Activated T-cell treated with anti-CD3 and anti-CD28 coated beads for 4 hours (primary cell): ENCODE results near the gene CFAP251.
"Not testable (repeated sequence)": the region's sequence is repeated elsewhere in the genome, so short reads cannot be mapped to it uniquely, and the experiment has no call there.

Experiments used
- DNase-seq: peaks from one replicate; pipeline ENCODE4 v3.0.0-alpha.2; 2020

Gene CFAP251

GRCh38 chr12:121905746-121906145 lies 12.6 kb upstream of the CFAP251 start:
- DNase-seq, result no peak

- DNase-seq, result no peak
These were observed 9.7 kb upstream of the CFAP251 start for GRCh38 chr12:121908702-121909101.

- DNase-seq, result no peak
These were observed 6.4 kb upstream of the CFAP251 start for GRCh38 chr12:121911824-121912585.

- DNase-seq, result no peak
These were observed 2.5 kb upstream of the CFAP251 start for GRCh38 chr12:121915841-121916321.

DNA sequence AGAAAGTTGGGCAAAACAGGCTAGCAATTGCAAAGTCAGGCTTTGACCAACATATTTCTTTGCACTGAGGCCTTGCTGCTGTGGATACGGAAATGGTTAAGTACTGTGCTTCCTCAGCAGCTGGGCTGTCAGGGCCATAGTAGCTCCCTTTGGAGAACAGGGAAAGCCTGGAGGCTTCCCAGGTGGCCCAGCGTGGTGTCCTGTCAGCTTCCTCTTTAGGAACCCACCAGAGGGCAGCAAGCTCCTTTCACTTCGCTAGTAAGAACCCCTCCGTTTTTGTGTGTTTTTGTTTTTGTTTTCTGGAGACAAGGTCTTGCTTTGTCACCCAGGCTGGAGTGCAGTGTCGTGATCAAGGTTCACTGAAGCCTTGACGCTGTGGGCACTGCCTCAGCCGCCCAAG lies 1.7 kb upstream of the CFAP251 start:
- DNase-seq, result no peak

GRCh38 chr12:121918679-121919038 lies 267 bp downstream of the CFAP251 start:
- DNase-seq, result no peak

DNA sequence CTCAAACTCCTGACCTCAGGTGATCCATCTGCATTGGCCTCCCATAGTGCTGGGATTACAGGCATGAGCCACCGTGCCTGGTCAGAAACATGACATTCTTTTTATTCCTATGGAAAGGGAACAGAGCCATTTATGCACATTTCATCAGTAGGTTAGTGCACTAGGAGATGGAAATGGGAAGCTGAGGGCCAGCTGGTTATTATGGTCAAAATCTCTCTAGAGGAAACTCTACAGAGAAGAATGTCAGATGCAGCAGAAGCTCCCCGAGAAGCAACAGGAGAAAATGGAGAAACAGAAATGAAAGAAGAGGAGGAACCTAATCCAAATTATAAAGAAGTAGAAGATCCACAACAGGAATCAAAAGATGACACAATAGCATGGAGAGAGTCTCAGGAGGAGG lies 2.7 kb downstream of the CFAP251 start:
- DNase-seq, result no peak

GRCh38 chr12:121925358-121925695 lies 6.9 kb downstream of the CFAP251 start:
- DNase-seq, result no peak

GRCh38 chr12:121926874-121927706 lies 8.7 kb downstream of the CFAP251 start:
- no peak for DNase-seq

- DNase-seq, result no peak
These were observed 9.4 kb downstream of the CFAP251 start for GRCh38 chr12:121927813-121928212.

GRCh38 chr12:121929545-121929944 lies 11.2 kb downstream of the CFAP251 start:
- not testable (repeated sequence) for DNase-seq

DNA sequence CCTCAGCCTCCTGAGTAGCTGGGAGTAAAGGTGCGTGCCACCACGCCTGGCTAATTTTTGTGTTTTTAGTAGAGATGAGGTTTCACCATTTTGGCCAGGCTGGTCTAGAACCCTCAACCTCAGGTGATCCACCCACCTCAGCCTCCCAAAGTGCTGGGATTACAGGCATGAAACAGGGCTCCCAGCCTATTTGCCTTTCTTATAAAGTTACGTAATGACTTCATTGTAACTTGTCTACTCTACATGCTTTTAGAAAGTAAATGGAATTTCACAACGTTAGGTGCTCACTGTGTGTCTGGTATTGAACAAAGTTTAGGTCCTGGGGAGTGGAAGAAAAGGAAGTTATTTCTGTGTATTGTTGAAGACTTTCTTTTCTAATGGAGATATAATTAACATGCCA lies 12.5 kb downstream of the CFAP251 start:
- DNase-seq, result no peak

- no peak for DNase-seq
These were observed 13.8 kb downstream of the CFAP251 start for GRCh38 chr12:121932176-121932536.

- no peak for DNase-seq
These were observed 14.6 kb downstream of the CFAP251 start for GRCh38 chr12:121932914-121933521.

GRCh38 chr12:121933522-121934308 lies 15.3 kb downstream of the CFAP251 start:
- no peak for DNase-seq

DNA sequence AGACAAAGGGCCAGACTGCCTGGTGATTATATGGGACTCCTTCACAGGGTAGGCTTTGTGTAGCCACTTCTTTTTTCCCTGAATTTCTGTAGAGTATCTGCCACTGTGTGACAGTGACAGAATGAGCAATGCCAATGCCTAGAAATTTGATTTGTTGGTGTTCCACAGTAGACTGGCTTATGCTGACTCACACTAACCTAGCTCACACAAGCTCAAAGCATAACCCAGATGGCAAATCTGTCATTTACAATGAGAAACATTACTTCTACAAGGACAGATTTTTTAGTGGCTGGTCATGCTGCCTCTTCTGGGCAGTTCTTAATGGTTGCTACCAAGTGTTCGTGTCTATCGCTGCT lies 15.9 kb downstream of the CFAP251 start:
- DNase-seq, result no peak

- no peak for DNase-seq
These were observed 19.3 kb downstream of the CFAP251 start for GRCh38 chr12:121937654-121938053.

DNA sequence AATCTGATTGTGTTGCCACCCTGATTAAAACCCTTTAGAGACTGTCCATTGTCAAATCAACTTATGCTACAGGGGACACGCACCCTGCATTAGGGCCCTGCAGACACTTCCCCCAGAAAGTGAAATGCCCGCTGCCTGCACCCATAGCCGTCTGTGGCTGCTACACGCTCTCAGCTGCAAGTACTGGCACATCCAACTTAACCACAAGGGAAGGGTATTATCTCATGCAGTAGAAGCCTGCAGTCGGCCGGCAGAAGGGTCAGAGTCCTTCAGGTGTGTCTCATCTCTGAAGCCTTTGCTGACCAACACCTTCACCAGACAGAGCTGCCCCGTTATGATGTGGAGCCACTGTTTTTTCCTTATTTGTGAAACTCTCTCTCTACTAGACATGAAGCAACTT lies 20.8 kb downstream of the CFAP251 start:
- no peak for DNase-seq

DNA sequence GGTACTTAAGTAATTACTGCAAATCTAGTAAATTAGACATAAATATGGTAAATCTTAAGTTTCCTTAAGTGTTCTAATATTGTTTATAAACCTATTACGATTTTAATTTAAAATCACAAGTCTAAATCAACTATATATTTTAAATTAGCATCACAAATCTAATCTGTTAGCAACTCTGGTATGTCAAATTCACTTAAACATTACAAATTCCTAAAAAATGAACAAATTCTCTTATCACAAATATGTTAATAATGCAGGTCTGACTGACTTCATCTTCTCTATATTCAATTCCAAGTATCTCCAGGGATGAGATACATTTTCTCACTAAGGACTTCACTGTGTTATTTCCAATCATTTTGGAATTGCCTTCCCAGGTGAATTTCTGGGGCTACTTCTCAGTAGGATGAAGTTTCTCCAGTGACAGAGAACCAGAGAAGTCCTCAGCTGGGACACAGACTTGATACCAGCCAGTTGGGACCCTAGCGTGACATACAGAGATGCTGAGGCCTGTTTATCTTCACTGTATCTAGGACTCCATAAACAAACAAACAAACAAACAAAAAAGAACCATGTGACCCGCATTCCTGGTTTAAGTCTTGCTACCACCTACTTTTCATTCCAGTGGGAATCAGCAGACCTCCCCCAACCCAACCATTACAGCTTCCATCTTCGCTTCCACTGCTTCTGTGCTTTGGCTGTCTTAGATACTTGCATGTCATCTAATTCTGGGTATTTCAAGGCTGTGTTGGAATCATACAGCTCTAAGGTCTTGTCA lies 21.8 kb downstream of the CFAP251 start:
- DNase-seq, result no peak

DNA sequence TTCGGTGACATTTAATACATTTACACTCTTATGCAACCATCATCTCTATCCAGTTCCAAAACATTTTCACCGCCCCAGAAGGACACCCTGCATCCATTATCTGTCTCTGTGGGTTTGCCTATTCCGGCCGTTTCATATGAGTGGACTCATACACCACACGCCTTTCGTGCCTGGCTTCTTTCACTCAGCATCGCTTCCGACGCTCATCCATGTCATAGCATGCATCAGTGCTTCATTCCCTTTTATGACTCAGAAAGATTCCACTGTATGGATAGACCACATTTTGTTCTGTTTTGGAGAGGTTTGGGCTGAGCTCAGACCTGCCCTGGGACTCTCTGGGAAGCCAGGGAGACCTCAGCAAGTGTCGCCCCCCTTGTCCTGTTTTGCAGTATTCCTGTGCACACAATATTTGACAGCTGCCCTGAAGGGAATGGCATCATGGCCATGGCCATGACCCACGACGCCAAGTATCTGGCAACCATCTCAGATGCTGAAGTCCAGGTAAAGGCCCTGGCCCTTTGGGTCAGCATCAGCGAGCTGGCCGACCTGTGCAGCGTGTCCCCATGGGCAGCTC lies 23.8 kb downstream of the CFAP251 start:
- no peak for DNase-seq

DNA sequence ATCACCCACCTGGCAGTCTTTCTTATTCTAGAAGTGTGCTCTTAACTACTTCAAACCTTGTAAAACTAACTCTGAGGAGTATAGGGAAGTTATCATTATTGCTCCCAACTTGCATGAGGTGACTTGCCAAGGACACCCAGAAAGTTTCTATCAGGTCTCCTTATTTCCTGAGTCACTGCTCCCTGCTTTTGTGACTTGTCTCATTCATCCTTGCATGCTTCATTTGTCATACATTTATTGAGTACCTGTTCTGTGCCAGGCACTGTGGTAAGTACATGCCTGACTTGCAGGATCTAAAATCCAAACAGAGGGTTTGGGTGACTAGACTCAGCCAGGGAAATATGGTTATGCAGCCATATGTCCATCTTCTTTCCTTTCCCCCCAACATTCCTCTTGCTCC lies 25.5 kb downstream of the CFAP251 start:
- no peak for DNase-seq
